ENCODE results near the gene ABCF1.

Gene ABCF1

GRCh38 chr6:30548375-30548774 is 22.9 kb upstream of the ABCF1 start:
- TF ChIP-seq, protein P1, sequence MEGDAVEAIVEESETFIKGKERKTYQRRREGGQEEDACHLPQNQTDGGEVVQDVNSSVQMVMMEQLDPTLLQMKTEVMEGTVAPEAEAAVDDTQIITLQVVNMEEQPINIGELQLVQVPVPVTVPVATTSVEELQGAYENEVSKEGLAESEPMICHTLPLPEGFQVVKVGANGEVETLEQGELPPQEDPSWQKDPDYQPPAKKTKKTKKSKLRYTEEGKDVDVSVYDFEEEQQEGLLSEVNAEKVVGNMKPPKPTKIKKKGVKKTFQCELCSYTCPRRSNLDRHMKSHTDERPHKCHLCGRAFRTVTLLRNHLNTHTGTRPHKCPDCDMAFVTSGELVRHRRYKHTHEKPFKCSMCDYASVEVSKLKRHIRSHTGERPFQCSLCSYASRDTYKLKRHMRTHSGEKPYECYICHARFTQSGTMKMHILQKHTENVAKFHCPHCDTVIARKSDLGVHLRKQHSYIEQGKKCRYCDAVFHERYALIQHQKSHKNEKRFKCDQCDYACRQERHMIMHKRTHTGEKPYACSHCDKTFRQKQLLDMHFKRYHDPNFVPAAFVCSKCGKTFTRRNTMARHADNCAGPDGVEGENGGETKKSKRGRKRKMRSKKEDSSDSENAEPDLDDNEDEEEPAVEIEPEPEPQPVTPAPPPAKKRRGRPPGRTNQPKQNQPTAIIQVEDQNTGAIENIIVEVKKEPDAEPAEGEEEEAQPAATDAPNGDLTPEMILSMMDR (IDR thresholded peaks at IDR 0.05; ENCODE audit: control extremely low read depth, extremely low read depth, low read depth, missing control alignments) = no peak
- no peak for DNase-seq (ENCODE audit: extremely low spot score)
- ChIA-PET CTCF (interaction anchor here (0.8 to 12.5 kb wide), 5 partner anchors 12 to 539 kb away, joined by 3 to 278 read pairs (median 4); no protein-coding TSS in a partner anchor), POLR2A (interaction anchor here (0.6 kb wide), 1 partner anchor 365 kb away, joined by 3 read pairs; no protein-coding TSS in a partner anchor)

GRCh38 chr6:30554404-30554803 is 16.8 kb upstream of the ABCF1 start:
- TF ChIP-seq, protein P1 (IDR thresholded peaks at IDR 0.05; ENCODE audit: control extremely low read depth, extremely low read depth, low read depth, missing control alignments) = no peak
- ChIA-PET POLR2A (interaction anchor here (1.3 kb wide), 1 partner anchor 9 kb away, joined by 3 read pairs; no protein-coding TSS in a partner anchor), CTCF (interaction anchor here (0.8 to 6.9 kb wide), 6 partner anchors 11 to 533 kb away, joined by 3 to 100 read pairs (median 6); no protein-coding TSS in a partner anchor)
- no peak for DNase-seq (ENCODE audit: extremely low spot score)

DNA sequence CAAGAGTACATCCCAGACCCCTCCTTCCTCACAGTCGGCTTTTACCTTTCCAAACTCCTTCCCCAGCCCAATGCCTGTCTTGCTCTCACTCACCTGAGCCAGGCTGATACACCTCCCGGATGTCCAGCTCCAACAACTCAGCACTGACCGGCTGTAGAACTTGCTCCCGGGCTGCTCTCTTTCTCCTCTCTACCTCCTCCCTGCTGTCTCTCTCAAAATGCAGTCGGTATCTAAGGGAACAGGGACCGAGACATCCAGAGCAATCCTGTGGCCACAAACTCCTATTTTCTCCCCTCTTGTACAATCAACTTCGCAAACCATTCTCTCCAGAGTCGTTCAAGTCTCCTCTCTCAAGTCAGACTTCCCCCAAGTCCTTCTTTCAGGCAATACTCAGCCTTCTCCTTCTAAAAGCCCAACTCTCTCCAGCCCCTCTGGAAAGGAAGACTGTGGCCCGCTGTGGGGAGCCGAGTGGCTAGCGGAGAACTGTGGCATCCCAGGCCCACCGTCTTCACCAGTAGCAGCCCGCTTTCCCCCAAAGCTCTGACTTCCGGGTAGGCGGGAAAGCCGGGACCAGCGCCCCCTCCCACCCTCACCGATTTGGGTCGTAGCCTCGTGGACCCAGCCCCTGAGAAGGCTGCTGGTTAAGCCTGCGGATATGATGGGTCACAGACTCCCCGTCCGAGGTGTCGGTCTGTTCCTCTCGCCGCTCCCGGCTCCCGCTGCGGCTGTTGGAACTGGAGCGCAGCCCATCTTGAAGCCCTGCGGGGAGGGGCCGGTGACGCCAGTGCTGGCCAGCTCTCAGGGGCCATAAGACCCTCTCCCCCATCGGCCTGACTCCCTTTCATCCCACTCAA is 16.1 kb upstream of the ABCF1 start:
- TF ChIP-seq, protein P1 (IDR thresholded peaks at IDR 0.05; ENCODE audit: control extremely low read depth, extremely low read depth, low read depth, missing control alignments) = no peak
- ChIA-PET POLR2A (interaction anchor here (0.6 to 1.3 kb wide), 3 partner anchors 10 to 736 kb away, joined by 3 to 5 read pairs (median 3); no protein-coding TSS in a partner anchor), CTCF (interaction anchor here (0.7 to 6.9 kb wide), 6 partner anchors 12 to 167 kb away, joined by 3 to 100 read pairs (median 6); no protein-coding TSS in a partner anchor)
- DNase-seq (ENCODE audit: extremely low spot score) = peak; percentile 28

- ChIA-PET CTCF (interaction anchor here (0.7 to 6.9 kb wide), 5 partner anchors 12 to 166 kb away, joined by 3 to 100 read pairs (median 6); no protein-coding TSS in a partner anchor), POLR2A (interaction anchor here (0.6 to 1.2 kb wide), 2 partner anchors 59 to 736 kb away, joined by 3 to 5 read pairs; no protein-coding TSS in a partner anchor)
- no peak for DNase-seq (ENCODE audit: extremely low spot score)
- TF ChIP-seq, protein P1 (IDR thresholded peaks at IDR 0.05; ENCODE audit: control extremely low read depth, extremely low read depth, low read depth, missing control alignments) = no peak
These were observed 15.5 kb upstream of the ABCF1 start for GRCh38 chr6:30555816-30556065.

GRCh38 chr6:30556066-30556905 is 15.0 kb upstream of the ABCF1 start, which contains the start of gene GNL1:
TSS of gene GNL1 (minus strand) at chr6:30556489. CDS start at chr6:30556203, 286 bp downstream.
- POLR2A ChIA-PET = interaction anchor here (0.6 to 1.7 kb wide), 7 partner anchors 11 to 735 kb away, joined by 3 to 7 read pairs (median 3); partner anchors contain the start of genes ABCF1 and MRPS18B
- peak; percentile 96 for DNase-seq (ENCODE audit: extremely low spot score)
- TF ChIP-seq, protein P1 (IDR thresholded peaks at IDR 0.05; ENCODE audit: control extremely low read depth, extremely low read depth, low read depth, missing control alignments) = no peak
- CTCF ChIA-PET = interaction anchor here (0.7 to 6.9 kb wide), 4 partner anchors 13 to 73 kb away, joined by 3 to 100 read pairs (median 7); no protein-coding TSS in a partner anchor

Measured in GM10248 (cell line).